Lung (tissue), 12 donors: ENCODE results near the gene ZNF22. TPM values are rescaled to one million over a fixed set of nuclear protein-coding genes. Genes with fewer than 3 reads are reported as not detected.

ENCODE experiments used
- ATAC-seq: fragments of 200-7000 bp; cut with Tn5 transposase; one replicate; pipeline ENCODE4 v1.9.1; 2020; ENCODE audit warnings: moderate number of reproducible peaks; ENCODE audit not compliant: insufficient read depth, low FRiP score
- DNase-seq, 3 donors: peaks; one replicate each; pipeline ENCODE4 v3.0.0-alpha.2; 2013 to 2017
- H3K27ac ChIP-seq, 2 donors: one replicate each; pipeline ENCODE4 v1.5.1; 2013; ENCODE audit warnings: mild to moderate bottlenecking in 2 of 2, moderate library complexity in 2 of 2, control low read depth in 1 of 2, inconsistent platforms in 1 of 2, low read depth in 1 of 2, low read length in 1 of 2
- H3K27me3 ChIP-seq, 3 donors: one replicate each; pipeline ENCODE4 v1.5.1; 2013; ENCODE audit warnings: low read length in 2 of 3; ENCODE audit not compliant: control insufficient read depth in 3 of 3, insufficient read depth in 3 of 3
- H3K36me3 ChIP-seq, 4 donors: one replicate each; pipeline ENCODE4 v1.5.1; 2013; ENCODE audit warnings: low read length in 4 of 4, mild to moderate bottlenecking in 1 of 4, moderate library complexity in 1 of 4; ENCODE audit not compliant: control insufficient read depth in 4 of 4, insufficient read depth in 4 of 4
- H3K4me1 ChIP-seq, 5 donors: one replicate each; pipeline ENCODE4 v1.5.1; 2013; ENCODE audit warnings: low read length in 5 of 5, mild to moderate bottlenecking in 2 of 5, moderate library complexity in 1 of 5; ENCODE audit not compliant: control insufficient read depth in 5 of 5, insufficient read depth in 5 of 5
- H3K4me3 ChIP-seq: one replicate; pipeline ENCODE4 v1.5.1; 2013; ENCODE audit warnings: mild to moderate bottlenecking, control low read depth, moderate library complexity
- H3K9ac ChIP-seq, 2 donors: one replicate each; pipeline ENCODE4 v1.5.1; 2013; ENCODE audit warnings: low read length in 2 of 2, control low read depth in 1 of 2; ENCODE audit not compliant: insufficient read depth in 1 of 2
- H3K9me3 ChIP-seq, 4 donors: one replicate each; pipeline ENCODE4 v1.5.1; 2013; ENCODE audit warnings: low read length in 3 of 4, mild to moderate bottlenecking in 1 of 4, moderate library complexity in 1 of 4; ENCODE audit not compliant: control insufficient read depth in 4 of 4, insufficient read depth in 3 of 4
- WGBS, 2 donors: extraction: QIAGEN DNeasy Blood & Tissue Kit; methylation state at CpG; one replicate each; pipeline ENCODE4 v1.1.7; 2013; 5-methylcytosine and 5-hydroxymethylcytosine counted together
- polyA plus RNA-seq, 2 donors: library from polyadenylated mRNA; stranded (reverse); fragments of 200-250 nt; gene quantifications; one replicate each; pipeline ENCODE4 v1.2.1, GENCODE V29; 2013
- total RNA-seq, 2 donors: library from RNA; depleted of rRNA in 1 of 2; stranded (reverse); fragments of >200 nt in 1 of 2; gene quantifications; one replicate each; pipeline ENCODE4 v1.2.1, GENCODE V29; 2014 to 2021
- TF ChIP-seq, protein P1 (sequence below): IDR thresholded peaks from 2 replicates; pipeline ENCODE4 v1.5.1; 2012; ENCODE audit warnings: mild to moderate bottlenecking; ENCODE audit errors: control extremely low read depth, extremely low read depth
- donor health status: control.
- donor health status: control.
- donor health status: Bipolar disorder and iron deficiency.
- donor health status: healthy.
- donor health status: DM: yes; HTN: yes; CAD: no.

The ZNF22 gene
- total and polyA plus RNA-seq, 4 donors, result 16.8 to 40.7 (median 18.2) TPM

DNA sequence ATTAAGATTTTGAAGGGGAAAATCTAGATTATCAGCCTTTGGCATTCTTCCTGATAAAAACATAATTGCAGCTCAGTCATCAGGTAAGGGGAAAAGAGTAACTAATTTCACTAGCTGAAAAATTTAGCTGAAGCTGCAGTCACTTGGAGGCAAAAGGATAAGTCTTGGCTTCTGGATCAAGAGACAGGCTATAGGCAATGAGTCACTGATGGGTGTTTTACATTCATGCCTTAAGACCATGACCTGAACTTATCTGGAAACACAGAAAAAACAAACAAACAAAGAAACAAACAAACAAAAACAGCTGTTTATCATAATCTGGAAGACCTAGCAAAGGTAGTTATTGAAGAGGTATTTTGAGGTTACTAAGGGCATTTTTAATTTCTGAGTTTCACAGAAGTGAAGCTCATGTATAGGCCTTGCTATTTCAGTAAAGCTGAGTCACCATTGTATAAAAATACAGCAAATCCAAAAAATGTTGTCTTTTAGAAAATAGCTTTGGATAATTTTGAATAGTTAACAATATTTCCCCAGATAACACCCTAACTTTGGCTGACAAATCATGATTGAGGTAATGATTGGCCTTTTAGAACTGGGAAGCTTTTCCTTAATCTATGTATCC lies 40.3 kb downstream of the ZNF22 start:
- TF ChIP-seq, protein P1, sequence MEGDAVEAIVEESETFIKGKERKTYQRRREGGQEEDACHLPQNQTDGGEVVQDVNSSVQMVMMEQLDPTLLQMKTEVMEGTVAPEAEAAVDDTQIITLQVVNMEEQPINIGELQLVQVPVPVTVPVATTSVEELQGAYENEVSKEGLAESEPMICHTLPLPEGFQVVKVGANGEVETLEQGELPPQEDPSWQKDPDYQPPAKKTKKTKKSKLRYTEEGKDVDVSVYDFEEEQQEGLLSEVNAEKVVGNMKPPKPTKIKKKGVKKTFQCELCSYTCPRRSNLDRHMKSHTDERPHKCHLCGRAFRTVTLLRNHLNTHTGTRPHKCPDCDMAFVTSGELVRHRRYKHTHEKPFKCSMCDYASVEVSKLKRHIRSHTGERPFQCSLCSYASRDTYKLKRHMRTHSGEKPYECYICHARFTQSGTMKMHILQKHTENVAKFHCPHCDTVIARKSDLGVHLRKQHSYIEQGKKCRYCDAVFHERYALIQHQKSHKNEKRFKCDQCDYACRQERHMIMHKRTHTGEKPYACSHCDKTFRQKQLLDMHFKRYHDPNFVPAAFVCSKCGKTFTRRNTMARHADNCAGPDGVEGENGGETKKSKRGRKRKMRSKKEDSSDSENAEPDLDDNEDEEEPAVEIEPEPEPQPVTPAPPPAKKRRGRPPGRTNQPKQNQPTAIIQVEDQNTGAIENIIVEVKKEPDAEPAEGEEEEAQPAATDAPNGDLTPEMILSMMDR, result no peak
- ATAC-seq, result no peak
- H3K36me3 ChIP-seq, result no peaks in the 10 kb centered on the region
- no peak for DNase-seq
- H3K27me3 ChIP-seq, result no peaks in the 10 kb centered on the region
- H3K4me3 ChIP-seq, result no peak overlapping the region
- no peak overlapping the region for H3K9ac ChIP-seq
- no peaks in the 10 kb centered on the region for H3K4me1 ChIP-seq
- no peaks in the 10 kb centered on the region for H3K9me3 ChIP-seq
- H3K27ac ChIP-seq, result no peak overlapping the region

DNA sequence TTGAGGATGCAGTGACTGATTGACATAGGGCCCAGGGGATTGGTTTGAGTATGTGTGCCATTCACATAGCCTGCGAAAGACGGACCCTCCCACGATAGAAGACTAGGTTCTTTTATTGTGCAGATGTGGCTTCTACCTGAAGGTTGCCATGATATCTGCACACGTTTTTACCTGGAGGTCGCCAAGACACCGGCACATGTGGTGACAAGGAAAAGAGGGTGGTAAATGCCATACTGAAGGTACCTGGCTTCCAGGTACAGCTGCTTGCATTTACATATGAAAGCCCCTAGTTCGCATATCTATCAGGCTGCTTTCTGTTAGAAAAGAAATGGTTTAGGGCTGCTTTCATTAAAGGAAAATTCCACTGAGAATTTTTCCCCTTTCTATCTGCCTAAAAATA lies 43.6 kb downstream of the ZNF22 start:
- H3K4me3 ChIP-seq, result no peak overlapping the region
- ATAC-seq (no peak), DNase-seq (no peak)
- no peaks in the 10 kb centered on the region for H3K4me1 ChIP-seq
- WGBS, 2 donors, result 62 to 76% methylated on average over 7 of the region's 7 CpGs
- no peaks in the 10 kb centered on the region for H3K36me3 ChIP-seq
- no peak overlapping the region for H3K9ac ChIP-seq
- H3K27me3 ChIP-seq, result no peaks in the 10 kb centered on the region
- TF ChIP-seq, protein P1, result no peak
- peaks cover 0 to 5% (median under 1%) of the 10 kb centered on the region in 4 donors for H3K9me3 ChIP-seq
- H3K27ac ChIP-seq, result no peak overlapping the region

DNA sequence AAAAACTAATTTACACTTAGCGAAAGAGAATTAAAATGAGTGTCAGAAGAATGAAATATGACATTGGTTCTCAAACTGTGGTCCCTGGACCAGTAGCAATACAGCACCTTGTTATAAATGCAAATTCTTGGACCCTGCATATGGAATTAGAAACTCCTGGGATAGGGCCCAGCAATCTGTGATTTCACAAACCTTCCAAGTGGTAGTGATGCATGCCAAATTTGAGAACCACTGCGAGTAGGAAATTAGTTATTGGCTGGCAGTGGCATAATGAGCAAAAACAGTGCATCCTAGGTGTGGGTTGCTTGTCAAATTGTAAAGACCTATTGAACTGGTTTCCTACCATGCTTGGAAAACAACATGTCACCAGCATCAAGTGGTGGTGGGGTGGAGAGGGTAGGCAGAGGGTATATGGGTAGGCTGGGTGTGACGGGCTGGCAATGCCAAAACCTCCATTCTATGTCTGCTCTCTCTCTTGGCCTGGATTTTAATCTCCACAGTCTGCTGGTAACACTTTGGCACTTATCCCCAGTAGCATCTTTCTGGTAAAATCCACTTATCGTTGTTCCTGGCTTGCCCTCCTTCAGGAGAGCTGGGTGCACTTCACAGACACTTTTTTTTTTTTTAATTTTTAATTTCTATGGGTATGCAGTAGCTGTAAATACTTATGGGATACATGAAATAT lies 50.0 kb downstream of the ZNF22 start:
- no peak overlapping the region for H3K4me3 ChIP-seq
- no peak overlapping the region for H3K27ac ChIP-seq
- no peak overlapping the region for H3K9ac ChIP-seq
- no peaks in the 10 kb centered on the region for H3K4me1 ChIP-seq
- WGBS, 2 donors, result 67 to 70% methylated on average over 4 of the region's 4 CpGs
- H3K27me3 ChIP-seq, result no peaks in the 10 kb centered on the region
- no peak for DNase-seq
- TF ChIP-seq, protein P1, result no peak
- ATAC-seq, result no peak
- peaks cover 0 to 7% (median under 1%) of the 10 kb centered on the region in 4 donors for H3K9me3 ChIP-seq
- no peaks in the 10 kb centered on the region for H3K36me3 ChIP-seq

DNA sequence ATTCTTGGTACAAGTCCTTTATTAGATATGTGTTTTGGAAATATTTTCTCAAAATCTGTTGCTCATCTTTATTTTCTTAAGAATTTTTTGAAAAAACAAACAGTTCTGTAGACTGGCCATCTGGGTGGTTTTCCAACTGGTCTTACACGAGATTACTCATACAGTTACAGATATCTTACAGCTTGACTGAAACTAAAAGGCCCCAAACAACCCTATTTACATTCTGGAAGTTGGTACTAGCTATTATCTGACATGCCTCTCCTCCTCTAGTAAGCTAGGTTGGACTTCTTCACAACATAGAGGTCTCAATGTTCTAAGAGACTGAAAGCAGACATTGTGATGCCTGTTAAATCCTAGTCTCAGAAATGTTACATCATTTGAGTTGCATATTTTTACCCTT lies 52.0 kb downstream of the ZNF22 start:
- Histone ChIP-seq H3K36me3 (no peaks in the 10 kb centered on the region), H3K27me3 (no peaks in the 10 kb centered on the region), H3K4me3 (no peak overlapping the region), H3K27ac (no peak overlapping the region), H3K4me1 (no peaks in the 10 kb centered on the region), H3K9me3 (peaks cover 0 to 7% (median under 1%) of the 10 kb centered on the region in 4 donors), H3K9ac (no peak overlapping the region)
- 63 to 77% methylated on average over 1 of the region's 1 CpG for WGBS, 2 donors
- ATAC-seq (no peak), DNase-seq (no peak)
- TF ChIP-seq, protein P1, result no peak
